NCI-H226 (cell line): ENCODE data around the gene GPR176.

Experiments used
- DNase-seq: peaks from one replicate; pipeline ENCODE4 v3.0.0-alpha.2; 2015

The GPR176 gene

GRCh38 chr15:39799552-39800011 lies 120.5 kb downstream of the GPR176 start:
- no peak for DNase-seq

GRCh38 chr15:39798382-39798781 lies 121.7 kb downstream of the GPR176 start:
- DNase-seq = no peak

- DNase-seq = no peak
Observed at GRCh38 chr15:39797407-39797806, 122.7 kb downstream of the GPR176 start.

DNA sequence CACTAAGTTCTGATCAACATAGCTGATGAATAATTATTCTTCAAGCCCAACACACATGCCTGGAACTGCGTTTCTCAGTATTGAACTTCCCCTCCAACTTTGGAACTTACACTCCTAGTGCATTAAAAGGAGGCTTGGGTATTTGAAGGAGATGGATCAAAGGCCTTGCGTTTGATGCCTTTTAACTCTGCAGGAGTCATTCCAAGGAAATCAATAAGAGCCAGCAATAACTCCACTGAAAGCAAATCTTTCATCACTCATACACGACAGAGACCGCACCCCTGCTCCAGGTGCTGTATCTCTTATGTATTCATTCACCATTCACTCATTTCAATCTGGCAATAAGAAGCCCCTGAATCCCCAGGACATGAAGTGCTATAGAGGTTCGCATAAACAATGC lies 123.5 kb downstream of the GPR176 start:
- no peak for DNase-seq

DNA sequence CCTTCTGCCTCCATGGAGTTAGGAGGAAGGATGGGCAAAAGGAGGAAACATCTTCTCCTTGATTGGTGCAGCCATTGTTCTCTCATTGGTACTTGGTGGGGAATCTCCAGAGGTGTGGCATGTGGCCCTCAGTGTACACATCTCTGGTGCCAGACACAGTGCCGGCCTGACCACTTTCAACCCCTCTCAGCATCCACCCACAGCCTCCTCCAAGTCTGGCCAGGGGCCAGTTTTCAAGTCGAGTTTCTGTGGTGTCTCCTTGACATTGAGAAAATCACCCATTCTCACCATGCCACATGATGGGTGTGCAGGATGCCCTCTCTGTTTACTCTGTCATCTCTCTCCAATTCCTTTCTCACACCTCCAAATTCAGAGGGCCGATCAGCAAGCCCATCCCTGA lies 124.6 kb downstream of the GPR176 start:
- DNase-seq = no peak

DNA sequence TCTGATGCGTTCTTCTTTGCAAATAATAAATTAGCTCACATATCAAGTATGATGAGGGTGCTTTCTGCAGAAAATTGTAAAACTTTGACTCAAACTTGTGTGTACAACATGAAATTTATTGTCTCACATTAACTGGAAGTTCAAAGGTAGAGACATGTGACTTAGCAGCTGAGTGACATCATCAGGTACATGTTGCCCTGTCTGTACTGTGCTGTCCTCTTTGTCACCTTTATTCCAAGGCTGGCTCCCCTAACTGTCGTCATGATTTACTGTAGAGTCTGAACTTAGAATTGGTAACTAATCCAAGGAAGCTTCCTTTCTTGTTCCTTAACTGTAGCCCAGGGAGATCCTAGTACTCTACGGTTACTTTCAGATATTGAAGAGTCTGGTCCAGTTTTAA lies 125.1 kb downstream of the GPR176 start:
- DNase-seq = no peak

DNA sequence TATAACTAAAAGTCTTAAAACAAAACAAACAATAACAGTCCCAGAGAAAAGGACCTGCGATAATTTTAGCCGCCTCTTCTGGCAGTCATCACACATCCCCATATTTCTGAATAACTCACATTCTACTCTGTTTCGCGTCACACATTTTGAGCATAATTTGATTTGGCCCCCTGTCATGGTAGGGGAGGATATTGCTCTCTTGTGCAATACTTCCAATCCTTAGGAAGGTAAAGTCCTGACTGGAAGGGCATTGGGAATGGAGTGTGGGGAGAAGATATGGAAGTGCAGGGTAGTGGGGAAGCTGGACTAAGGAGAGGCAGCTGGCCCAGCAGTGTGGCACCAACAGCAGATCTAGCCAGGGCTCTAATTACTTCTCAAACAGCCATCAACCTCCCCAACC lies 126.1 kb downstream of the GPR176 start:
- no peak for DNase-seq

DNA sequence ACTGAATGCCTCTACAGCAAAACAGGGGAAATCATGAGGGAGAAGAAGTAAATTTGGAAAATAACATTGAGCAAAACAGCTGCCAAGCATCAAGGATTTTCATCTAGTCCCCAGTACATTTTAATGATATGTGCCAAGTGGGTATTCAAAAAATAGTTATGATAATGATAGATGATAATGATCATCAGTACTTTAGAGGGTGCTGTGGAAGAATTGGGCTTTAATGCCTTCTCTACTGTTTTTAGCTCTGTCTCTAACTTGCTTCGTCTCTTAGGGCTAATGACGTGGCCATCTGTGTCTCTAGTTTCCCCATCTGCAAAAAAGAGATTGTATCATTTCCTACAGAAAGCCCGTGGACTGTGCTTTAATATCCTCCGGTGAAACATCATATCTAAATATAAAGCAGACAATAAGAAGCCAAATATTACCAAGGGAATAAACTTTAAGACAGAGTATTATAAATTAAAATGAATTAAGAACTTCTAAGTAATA lies 127.2 kb downstream of the GPR176 start:
- DNase-seq = no peak

GRCh38 chr15:39792025-39792843 lies 127.8 kb downstream of the GPR176 start:
- DNase-seq = no peak

GRCh38 chr15:39789736-39790135 lies 130.3 kb downstream of the GPR176 start:
- DNase-seq = no peak

- no peak for DNase-seq
Observed at GRCh38 chr15:39788800-39789565, 131.1 kb downstream of the GPR176 start.

GRCh38 chr15:39788108-39788507 lies 132.0 kb downstream of the GPR176 start:
- no peak for DNase-seq

GRCh38 chr15:39787479-39787878 lies 132.6 kb downstream of the GPR176 start:
- no peak for DNase-seq

GRCh38 chr15:39786447-39787056 lies 133.5 kb downstream of the GPR176 start:
- DNase-seq = peak; percentile 4

DNA sequence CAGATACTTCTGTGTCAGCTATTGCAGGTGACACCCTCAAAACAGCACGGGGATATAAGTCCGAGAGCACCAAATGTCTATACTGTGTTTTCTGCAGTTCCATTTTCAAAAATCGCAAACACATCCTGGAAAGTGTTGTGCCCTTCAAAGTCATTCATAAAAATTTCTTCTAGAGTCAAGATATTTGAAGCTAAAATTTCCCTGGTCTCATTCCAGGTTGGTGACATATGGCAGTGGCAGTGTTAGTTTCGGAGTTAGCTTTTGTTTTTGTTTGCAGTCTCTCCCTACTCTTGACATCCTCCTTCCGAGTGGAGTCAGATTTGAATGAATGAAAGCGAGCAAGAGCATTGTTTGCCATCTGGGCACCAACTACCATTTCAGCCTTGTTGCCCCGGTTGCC lies 134.2 kb downstream of the GPR176 start:
- no peak for DNase-seq

GRCh38 chr15:39785139-39785538 lies 134.9 kb downstream of the GPR176 start:
- no peak for DNase-seq

DNA sequence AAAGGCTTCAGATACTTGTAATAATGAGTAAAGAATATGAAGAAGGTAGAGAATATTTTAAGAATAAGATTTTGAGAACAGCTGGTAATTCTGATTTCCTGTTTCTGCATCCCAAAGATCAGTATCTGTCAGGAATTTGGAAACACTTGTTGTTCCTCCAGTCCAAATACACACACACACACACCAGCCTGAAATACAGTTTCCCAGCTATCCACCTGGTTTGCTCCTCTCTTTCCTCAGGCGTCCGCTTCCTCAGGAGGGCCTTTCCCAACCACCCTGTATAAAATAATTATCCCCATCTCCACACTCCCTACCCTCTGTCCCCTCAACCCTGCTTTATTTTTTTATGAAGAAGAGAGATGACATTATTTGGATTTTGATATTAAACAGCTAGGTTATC lies 135.4 kb downstream of the GPR176 start:
- no peak for DNase-seq

DNA sequence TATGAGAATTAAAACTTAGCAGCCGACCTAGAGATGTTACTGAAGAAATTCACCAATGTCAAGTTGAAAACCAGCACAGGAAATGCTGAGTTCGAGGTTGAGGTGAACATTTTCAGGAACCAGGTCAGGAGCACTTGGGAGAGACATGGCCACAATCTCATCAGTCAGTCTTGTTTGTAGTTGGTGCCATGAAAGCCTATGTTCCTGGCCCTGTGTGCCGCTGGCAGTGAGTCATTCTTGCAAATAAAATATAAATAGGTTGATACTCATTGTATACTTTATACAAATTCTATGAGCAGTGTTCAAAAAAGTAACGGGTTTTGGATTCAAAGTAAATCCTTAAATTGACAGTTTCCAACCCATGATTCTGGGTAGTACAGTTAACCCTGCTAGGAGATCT lies 135.9 kb downstream of the GPR176 start:
- no peak for DNase-seq

DNA sequence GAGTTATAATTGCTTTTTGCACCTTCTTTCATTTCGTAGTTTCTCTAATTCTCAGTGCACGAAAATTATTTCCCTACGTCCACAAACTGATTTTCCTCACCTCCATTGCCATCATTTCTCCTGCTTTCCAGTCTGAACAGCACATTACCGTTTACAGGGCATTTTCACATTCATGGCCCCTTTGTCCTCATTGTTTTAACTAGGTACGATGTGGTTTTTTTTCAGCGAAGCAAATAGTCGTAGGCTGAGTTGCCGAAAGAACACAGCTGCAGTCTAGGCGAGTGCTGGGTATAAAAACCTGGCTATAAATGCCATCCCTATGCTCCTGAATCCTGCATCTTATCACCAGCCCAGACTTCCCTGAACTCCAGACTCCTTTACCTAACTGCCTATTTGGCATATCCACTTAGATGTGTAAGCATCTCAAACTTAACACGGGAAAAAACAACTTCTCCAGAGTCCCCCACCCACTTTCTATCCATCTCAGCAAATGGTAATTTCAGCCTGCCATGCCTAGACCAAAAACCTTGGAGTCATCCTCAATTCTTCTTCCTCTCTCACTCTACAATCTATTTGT lies 136.7 kb downstream of the GPR176 start:
- no peak for DNase-seq

DNA sequence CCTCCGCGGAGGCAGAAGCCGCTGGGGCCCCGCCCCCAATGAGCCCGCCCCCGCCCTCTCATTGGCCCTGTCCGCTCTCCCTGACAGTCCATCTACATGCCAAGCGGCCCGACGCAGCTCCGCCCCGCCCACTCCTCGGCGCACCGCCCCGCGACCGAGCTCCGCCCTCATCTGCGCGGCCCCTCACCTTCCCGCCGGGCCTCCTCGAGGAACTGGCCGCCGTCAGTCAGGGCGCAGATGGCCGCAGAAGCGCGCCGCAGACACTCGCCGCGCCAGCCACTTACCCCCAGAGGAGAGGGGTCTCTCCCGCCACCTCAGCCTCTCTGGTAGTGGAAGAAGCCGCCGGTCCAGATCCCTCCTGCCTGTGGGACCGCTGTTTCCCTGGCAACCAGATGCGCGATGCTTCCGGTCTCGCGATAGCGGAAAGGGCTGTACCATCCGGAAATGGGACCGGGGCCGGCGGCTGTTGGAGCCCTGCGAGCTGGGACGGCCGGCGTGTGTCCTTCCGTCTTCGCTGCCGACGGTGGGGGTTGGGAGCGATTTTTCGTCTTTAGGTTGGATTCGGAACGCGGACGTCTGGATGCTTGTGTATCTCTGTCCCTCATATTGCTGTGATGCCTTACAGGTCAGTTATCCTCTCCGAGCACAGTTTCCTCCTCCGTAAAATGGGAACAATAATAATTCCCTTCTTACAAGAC lies 137.5 kb downstream of the GPR176 start, which contains the start of gene FSIP1:
Gene FSIP1 (minus strand): TSS at position 401 of the 698 bp plus-strand sequence. CDS start 6,317 bp downstream, outside the sequence.
- DNase-seq = peak; percentile 84

DNA sequence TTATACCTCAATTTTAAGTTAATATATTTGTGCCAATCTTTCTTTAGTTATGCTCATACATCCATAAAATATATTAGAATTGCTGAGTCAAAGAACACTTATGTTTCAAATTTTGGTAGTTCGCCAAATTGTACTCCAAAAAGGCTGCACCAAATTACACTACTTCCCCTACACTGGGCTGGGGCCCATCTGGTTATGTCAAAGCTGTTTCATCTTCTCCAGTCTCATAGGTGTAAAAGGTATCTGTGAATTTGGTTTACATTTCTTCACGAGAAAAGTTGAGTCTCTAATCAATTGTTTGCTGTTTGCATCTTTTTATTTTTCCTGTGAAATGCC lies 138.1 kb downstream of the GPR176 start:
- no peak for DNase-seq

GRCh38 chr15:39781147-39781966 lies 138.7 kb downstream of the GPR176 start:
- DNase-seq = no peak
